IMR-90 (cell line): ENCODE results near the gene MYL4. TPM values are rescaled to one million over a fixed set of nuclear protein-coding genes. Genes with fewer than 3 reads are reported as not detected.

Source experiments
- ATAC-seq: fragments of 200-7000 bp; cut with Tn5 transposase; 2 replicates; pipeline ENCODE4 v1.9.1; 2020; ENCODE audit warnings: low read depth, mild to moderate bottlenecking, moderate library complexity
- BruUV-seq: library from RNA; stranded (reverse); fragments of 400-500 nt; replicated peaks from 2 replicates; lab custom pipeline; 2021; lab: Mats Ljungman, UMichigan
- CTCF ChIA-PET: fragments of 300-600 bp; formaldehyde crosslinking; extraction: SDS; loops from one replicate; lab custom pipeline; 2021; ENCODE audit warnings: antibody characterized with exemption; lab: Yijun Ruan, JAX
- POLR2A ChIA-PET: fragments of 300-600 bp; sonication (Branson Sonifier 250); formaldehyde crosslinking; loops from one replicate; lab custom pipeline; 2022; ENCODE audit warnings: antibody characterized with exemption; ENCODE audit not compliant: unreplicated experiment; lab: Charles Lee
- DNase-seq: peaks from one replicate; pipeline ENCODE4 v3.0.0; 2013
- H2AFZ ChIP-seq: replicated peaks from 2 replicates; pipeline ENCODE3; 2013; ENCODE audit warnings: low read length, mild to moderate bottlenecking; ENCODE audit not compliant: poor library complexity
- H2AK5ac ChIP-seq: 2 replicates; pipeline ENCODE4 v1.6.1; 2013; ENCODE audit warnings: low read depth, low read length, inconsistent platforms
- H2AK9ac ChIP-seq: replicated peaks from 2 replicates; pipeline ENCODE3; 2013; ENCODE audit warnings: mild to moderate bottlenecking, low read depth, low read length, moderate library complexity; ENCODE audit not compliant: poor library complexity
- H2BK120ac ChIP-seq: 2 replicates; pipeline ENCODE4 v1.6.1; 2013; ENCODE audit warnings: low read depth, low read length, inconsistent platforms
- H2BK15ac ChIP-seq: 3 replicates; pipeline ENCODE4 v1.6.1; 2013; ENCODE audit warnings: low read depth, low read length, inconsistent platforms
- H2BK20ac ChIP-seq: 2 replicates; pipeline ENCODE4 v1.6.1; 2013; ENCODE audit warnings: low read depth, mild to moderate bottlenecking, inconsistent platforms, low read length, moderate library complexity
- H2BK5ac ChIP-seq: 2 replicates; pipeline ENCODE4 v1.6.1; 2013; ENCODE audit warnings: mild to moderate bottlenecking, low read depth, low read length, inconsistent platforms; ENCODE audit not compliant: poor library complexity, severe bottlenecking
- H3K14ac ChIP-seq: replicated peaks from 2 replicates; pipeline ENCODE4 v1.6.1; 2013; ENCODE audit warnings: low read depth, low read length, inconsistent platforms
- H3K18ac ChIP-seq: 2 replicates; pipeline ENCODE4 v1.6.1; 2013; ENCODE audit warnings: low read depth, low read length, control low read depth
- H3K23ac ChIP-seq: 2 replicates; pipeline ENCODE4 v1.6.1; 2013; ENCODE audit warnings: low read depth, low read length, inconsistent platforms
- H3K27ac ChIP-seq: 2 replicates; pipeline ENCODE4 v1.5.1; 2013; ENCODE audit warnings: mild to moderate bottlenecking, control low read depth, low read length; ENCODE audit not compliant: insufficient read depth
- H3K27me3 ChIP-seq: 2 replicates; pipeline ENCODE4 v1.6.1; 2013; ENCODE audit warnings: low read length; ENCODE audit not compliant: control insufficient read depth, insufficient read depth
- H3K36me3 ChIP-seq: 2 replicates; pipeline ENCODE4 v1.6.1; 2013; ENCODE audit warnings: low read length, mixed read lengths; ENCODE audit not compliant: control insufficient read depth, insufficient read depth
- H3K4ac ChIP-seq: 2 replicates; pipeline ENCODE4 v1.6.1; 2013; ENCODE audit warnings: low read depth, low read length, inconsistent platforms
- H3K4me1 ChIP-seq: 2 replicates; pipeline ENCODE4 v1.6.1; 2013; ENCODE audit warnings: low read length, mixed read lengths; ENCODE audit not compliant: control insufficient read depth, insufficient read depth
- H3K4me2 ChIP-seq: 2 replicates; pipeline ENCODE4 v1.6.1; 2013; ENCODE audit warnings: low read depth, mild to moderate bottlenecking, control low read depth, low read length, moderate library complexity
- H3K4me3 ChIP-seq: 2 replicates; pipeline ENCODE4 v1.5.1; 2013; ENCODE audit warnings: low read depth, mild to moderate bottlenecking, control low read depth, low read length, moderate library complexity; ENCODE audit not compliant: insufficient read depth
- H3K56ac ChIP-seq: 2 replicates; pipeline ENCODE4 v1.6.1; 2013; ENCODE audit warnings: low read length, inconsistent platforms; ENCODE audit not compliant: insufficient read depth; ENCODE audit errors: extremely low read depth
- H3K79me1 ChIP-seq, 2 experiments: 2 replicates each; pipeline ENCODE4 v1.6.1; 2013; ENCODE audit warnings: low read length in 2 of 2, inconsistent platforms in 1 of 2, low read depth in 1 of 2
- H3K9ac ChIP-seq: 2 replicates; pipeline ENCODE4 v1.6.1; 2013; ENCODE audit warnings: low read depth, low read length, control low read depth
- H3K9me1 ChIP-seq: 2 replicates; pipeline ENCODE4 v1.6.1; 2013; ENCODE audit warnings: low read length, inconsistent platforms; ENCODE audit not compliant: insufficient read depth
- H3K9me3 ChIP-seq: 2 replicates; pipeline ENCODE4 v1.6.1; 2013; ENCODE audit warnings: low read length; ENCODE audit not compliant: control insufficient read depth, insufficient read depth
- H4K20me1 ChIP-seq: 2 replicates; pipeline ENCODE4 v1.6.1; 2013; ENCODE audit warnings: low read length, inconsistent platforms; ENCODE audit not compliant: insufficient read depth
- H4K5ac ChIP-seq: 2 replicates; pipeline ENCODE4 v1.6.1; 2013; ENCODE audit warnings: mild to moderate bottlenecking, low read depth, low read length, control low read depth
- H4K8ac ChIP-seq, 2 experiments: 2 replicates each; pipeline ENCODE4 v1.6.1; 2013; ENCODE audit warnings: low read depth in 2 of 2, low read length in 2 of 2, control low read depth in 1 of 2, inconsistent platforms in 1 of 2
- H4K91ac ChIP-seq: 2 replicates; pipeline ENCODE4 v1.6.1; 2013; ENCODE audit warnings: low read depth, low read length, inconsistent platforms; ENCODE audit not compliant: insufficient read depth
- BHLHE40 ChIP-seq: fragments of 150-350 bp; IDR thresholded peaks from 2 replicates; pipeline ENCODE4 v1.6.1; 2016; ENCODE audit warnings: mild to moderate bottlenecking, low read depth, low read length
- RAD21 ChIP-seq: IDR thresholded peaks from 2 replicates; pipeline ENCODE4 v1.6.1; 2012; ENCODE audit warnings: low read length, improper control_type of control experiment
- RFX5 ChIP-seq: IDR thresholded peaks from 2 replicates; pipeline ENCODE4 v1.8.0; 2012; ENCODE audit warnings: low read depth, mild to moderate bottlenecking, low read length, moderate library complexity
- SMC3 ChIP-seq: fragments of 150-350 bp; IDR thresholded peaks from 2 replicates; pipeline ENCODE4 v1.6.1; 2016; ENCODE audit warnings: low read depth, mild to moderate bottlenecking, antibody characterized with exemption, low read length, moderate library complexity
- WGBS, 2 experiments: methylation state at CpG; one replicate each; pipeline versions ENCODE4 v1.1.5 to v1.1.7; 2013; ENCODE audit warnings: missing lambda C conversion rate in 2 of 2; ENCODE audit not compliant: insufficient read length in 1 of 2; ENCODE audit errors: extremely low coverage in 2 of 2; 5-methylcytosine and 5-hydroxymethylcytosine counted together
- dilution Hi-C: fragments of 300-500 bp; cut with HindIII; formaldehyde crosslinking; loops from one replicate; pipeline ENCODE4 v1.14.3; 2018; ENCODE audit warnings: low sequenced_read_pairs; ENCODE audit not compliant: unreplicated experiment
- in situ Hi-C: fragments of 300-500 bp; cut with MboI; formaldehyde crosslinking; loops from 3 replicates; pipeline ENCODE4 v1.14.3; 2019; ENCODE audit warnings: low sequenced_read_pairs, inconsistent platforms, mixed read lengths
- intact Hi-C: fragments of 100-400 bp; cut with micrococcal nuclease; formaldehyde crosslinking; loops from 2 replicates; pipeline ENCODE4 v1.10.0; 2022
- polyA plus RNA-seq, 3 experiments: library from polyadenylated mRNA; depleted of rRNA; stranded (reverse); fragments of >200 nt; gene quantifications; 2 replicates each; pipeline ENCODE4 v1.2.3, GENCODE V29; 2012; ENCODE audit warnings: low replicate concordance in 1 of 3
- total RNA-seq: library from RNA; depleted of rRNA; stranded (reverse); fragments of >200 nt; gene quantifications from 2 replicates; pipeline ENCODE4 v1.2.3, GENCODE V29; 2012

MYL4 gene
- total and polyA plus RNA-seq, 2 of the 4 experiments (the other 2 are of a cell fraction), result not detected

DNA sequence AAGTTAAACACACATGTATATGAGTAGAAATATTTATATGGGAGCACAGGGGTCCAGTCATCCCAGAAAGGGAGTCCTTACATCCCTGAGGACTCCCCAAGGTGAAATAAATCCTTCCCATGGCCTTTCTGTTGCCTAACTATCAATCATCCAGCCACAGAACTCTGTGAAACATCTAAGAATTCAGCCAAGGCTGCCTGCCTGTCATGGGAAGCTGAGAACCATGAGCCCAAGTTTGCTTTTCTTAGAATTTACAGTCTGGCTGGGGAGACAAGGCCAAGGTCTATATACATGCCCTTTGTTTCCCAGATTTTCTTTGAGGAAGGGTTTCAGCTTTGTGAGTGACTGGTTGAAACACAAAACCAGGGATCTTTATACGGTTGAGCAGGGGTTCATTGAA is 15.8 kb downstream of the MYL4 start:
- in situ Hi-C loops, result loop anchor here (10.0 kb wide), 1 partner anchor 390 kb away; no protein-coding TSS in a partner anchor
- no TSS peak for BruUV-seq
- peak overlapping the region; percentile 92 for H2BK5ac ChIP-seq

More for the DNA sequence above, 15.8 kb downstream of the MYL4 start:
- no peaks in the 10 kb centered on the region for H4K20me1 ChIP-seq
- DNase-seq (no peak), ATAC-seq (peak; percentile 12; the same call in 1 of the 2 replicates)
- peak overlapping the region; percentile 91 for H3K18ac ChIP-seq
- intact Hi-C loops (no loop called here), dilution Hi-C loops (no loop called here)
- H3K4me1 ChIP-seq, result peaks cover 20% of the 10 kb centered on the region
- H2AK9ac ChIP-seq, result peak overlapping the region; percentile 56
- no peaks in the 10 kb centered on the region for H3K9me3 ChIP-seq
- H2BK20ac ChIP-seq, result peak overlapping the region; percentile 94
- POLR2A ChIA-PET, result no interaction called here
- H3K56ac ChIP-seq, result peak overlapping the region; percentile 96
- H3K36me3 ChIP-seq, result no peaks in the 10 kb centered on the region
- TF ChIP-seq BHLHE40 (no peak), RFX5 (no peak), RAD21 (no peak), SMC3 (no peak)
- peak overlapping the region; percentile 97 to 98 for H4K8ac ChIP-seq
- H3K4me3 ChIP-seq, result no peak overlapping the region
- CTCF ChIA-PET, result no interaction called here
- peak overlapping the region; percentile 89 for H4K5ac ChIP-seq
- H3K14ac ChIP-seq, result peak overlapping the region; percentile 93
- H2AK5ac ChIP-seq, result peak overlapping the region; percentile 94
- peak overlapping the region; percentile 91 for H3K23ac ChIP-seq
- H3K4me2 ChIP-seq, result peak overlapping the region; percentile 7; the same call in 1 of the 2 replicates
- H3K9me1 ChIP-seq, result peaks cover 4% of the 10 kb centered on the region
- H3K4ac ChIP-seq, result peak overlapping the region; percentile 96
- H2AFZ ChIP-seq, result peak overlapping the region; percentile 66
- peak overlapping the region; percentile 52 for H3K9ac ChIP-seq
- H3K27ac ChIP-seq, result peak overlapping the region; percentile 94
- 40% methylated on average over 1 of the region's 1 CpG; no CpG with 5 or more reads in 1 of the 2 experiments for WGBS, 2 experiments
- peak overlapping the region; percentile 91 for H2BK15ac ChIP-seq
- H4K91ac ChIP-seq, result peak overlapping the region; percentile 98
- peaks cover 0 to 6% of the 10 kb centered on the region in 2 experiments; a peak in 1 of 4 replicates for H3K79me1 ChIP-seq
- no peaks in the 10 kb centered on the region for H3K27me3 ChIP-seq
- peak overlapping the region; percentile 96 for H2BK120ac ChIP-seq
